ENCODE results near the gene MYCBPAP.

The MYCBPAP gene

GRCh38 chr17:50554201-50554600 is 46.0 kb downstream of the MYCBPAP start:
- no peak for DNase-seq

GRCh38 chr17:50556803-50557202 is 48.6 kb downstream of the MYCBPAP start:
- no peak for DNase-seq

GRCh38 chr17:50557630-50558029 is 49.4 kb downstream of the MYCBPAP start:
- no peak for DNase-seq

- DNase-seq = no peak
Measured at GRCh38 chr17:50558091-50558490, 49.9 kb downstream of the MYCBPAP start.

GRCh38 chr17:50558581-50558940 is 50.3 kb downstream of the MYCBPAP start:
- no peak for DNase-seq

GRCh38 chr17:50558941-50559614 is 50.8 kb downstream of the MYCBPAP start:
- DNase-seq = no peak

- DNase-seq = peak in 1 of 2 donors; percentile 21
Measured at GRCh38 chr17:50559674-50560184, 51.5 kb downstream of the MYCBPAP start.

- peak; percentile 88 to 91 for DNase-seq
Measured at GRCh38 chr17:50560185-50560824, 52.1 kb downstream of the MYCBPAP start, which contains the start of gene CACNA1G. TSS of gene CACNA1G (plus strand) at chr17:50560715. CDS start at chr17:50561460, 745 bp downstream.

GRCh38 chr17:50560931-50561745 is 52.9 kb downstream of the MYCBPAP start:
- DNase-seq = no peak

- DNase-seq = no peak
Measured at GRCh38 chr17:50561746-50562141, 53.5 kb downstream of the MYCBPAP start.

GRCh38 chr17:50562242-50563091 is 54.2 kb downstream of the MYCBPAP start:
- DNase-seq = no peak

GRCh38 chr17:50563092-50563511 is 54.9 kb downstream of the MYCBPAP start:
- no peak for DNase-seq

- peak in 1 of 2 donors; percentile 35 for DNase-seq
Measured at GRCh38 chr17:50564916-50565315, 56.7 kb downstream of the MYCBPAP start.

GRCh38 chr17:50565402-50566350 is 57.4 kb downstream of the MYCBPAP start:
- peak; percentile 19 to 32 for DNase-seq

- DNase-seq = no peak
Measured at GRCh38 chr17:50566886-50567285, 58.6 kb downstream of the MYCBPAP start.

- no peak for DNase-seq
Measured at GRCh38 chr17:50568659-50569058, 60.4 kb downstream of the MYCBPAP start.

GRCh38 chr17:50569592-50569991 is 61.4 kb downstream of the MYCBPAP start:
- DNase-seq = no peak

- DNase-seq = no peak
Measured at GRCh38 chr17:50570032-50570431, 61.8 kb downstream of the MYCBPAP start.

GRCh38 chr17:50570528-50570927 is 62.3 kb downstream of the MYCBPAP start:
- DNase-seq = no peak

GRCh38 chr17:50571681-50572080 is 63.4 kb downstream of the MYCBPAP start:
- DNase-seq = no peak

GRCh38 chr17:50572541-50572940 is 64.3 kb downstream of the MYCBPAP start:
- no peak for DNase-seq

Measured in CD4-positive, alpha-beta T cell treated with Interleukin-1 beta for 1 hour (primary cell).